Stimulated activated CD4-positive, alpha-beta T cell treated with anti-CD3 and anti-CD28 coated beads, Interleukin-4, amount 100 ng/mL, for 4 hours (primary cell): ENCODE data around the gene CD81.
"Not testable (repeated sequence)": the region's sequence is repeated elsewhere in the genome, so short reads cannot be mapped to it uniquely, and the experiment has no call there.

Experiments
- DNase-seq, 2 experiments: peaks; one replicate each; pipeline ENCODE4 v3.0.0-alpha.2; 2020

The CD81 gene, protein sequence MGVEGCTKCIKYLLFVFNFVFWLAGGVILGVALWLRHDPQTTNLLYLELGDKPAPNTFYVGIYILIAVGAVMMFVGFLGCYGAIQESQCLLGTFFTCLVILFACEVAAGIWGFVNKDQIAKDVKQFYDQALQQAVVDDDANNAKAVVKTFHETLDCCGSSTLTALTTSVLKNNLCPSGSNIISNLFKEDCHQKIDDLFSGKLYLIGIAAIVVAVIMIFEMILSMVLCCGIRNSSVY

DNA sequence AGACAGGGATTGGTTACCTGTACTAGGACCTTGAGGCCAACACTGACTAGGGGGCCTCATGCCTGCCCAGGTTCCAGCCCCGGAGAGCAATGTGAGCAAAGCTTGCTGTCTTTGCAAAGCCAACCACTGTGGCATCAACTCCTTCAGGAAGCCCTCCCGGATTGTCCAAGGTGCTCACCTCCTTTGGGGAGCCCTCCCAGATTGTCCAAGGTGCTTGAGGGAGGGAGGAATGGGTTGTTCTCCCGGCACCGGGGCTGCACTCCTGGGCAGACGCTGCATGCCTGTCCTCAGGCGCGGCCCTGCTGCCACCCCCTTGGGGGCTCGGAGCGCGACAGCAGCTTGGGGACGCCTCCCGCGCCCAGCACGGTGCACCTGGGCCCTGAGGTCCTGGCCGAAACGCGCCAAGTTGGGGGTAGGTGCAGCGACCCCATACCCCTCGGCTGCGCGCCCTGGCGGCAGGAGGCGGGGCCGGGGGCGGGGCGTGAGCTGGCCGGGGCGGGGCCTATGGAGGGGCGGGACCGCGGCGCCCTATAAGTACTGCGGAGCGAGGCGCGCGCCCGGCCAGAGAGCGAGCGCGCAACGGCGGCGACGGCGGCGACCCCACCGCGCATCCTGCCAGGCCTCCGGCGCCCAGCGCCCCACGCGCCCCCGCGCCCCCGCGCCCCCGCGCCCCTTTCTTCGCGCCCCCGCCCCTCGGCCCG, at the start of gene CD81:
CD81 (plus strand) TSS at position 560 of the 701 bp plus-strand sequence. CDS start 240 bp downstream, outside the sequence.
- DNase-seq = peak; percentile 53 to 71

GRCh38 chr11:2328021-2328420, 49.1 kb upstream of the CD81 start:
- no peak for DNase-seq

GRCh38 chr11:2328656-2329354, 48.3 kb upstream of the CD81 start:
- no peak for DNase-seq

DNA sequence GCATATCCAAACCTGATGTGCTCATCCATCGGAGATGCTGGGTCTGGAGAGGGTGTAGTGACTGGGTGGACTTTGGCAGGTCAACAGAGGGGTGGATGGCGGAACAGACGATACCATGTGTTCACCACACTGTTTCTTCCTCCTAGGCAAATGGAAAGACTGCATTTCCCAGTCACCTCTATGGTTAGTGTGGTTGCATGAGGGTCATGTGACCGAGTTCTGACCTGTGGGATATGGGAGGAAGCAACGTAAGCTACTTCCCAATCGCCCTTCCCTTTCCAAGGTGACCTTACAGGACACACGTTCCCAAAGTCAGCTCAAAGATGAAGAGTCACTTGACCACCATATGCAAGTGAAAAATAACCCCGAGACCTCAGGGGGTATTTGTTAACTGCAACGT, 47.6 kb upstream of the CD81 start:
- DNase-seq = no peak

DNA sequence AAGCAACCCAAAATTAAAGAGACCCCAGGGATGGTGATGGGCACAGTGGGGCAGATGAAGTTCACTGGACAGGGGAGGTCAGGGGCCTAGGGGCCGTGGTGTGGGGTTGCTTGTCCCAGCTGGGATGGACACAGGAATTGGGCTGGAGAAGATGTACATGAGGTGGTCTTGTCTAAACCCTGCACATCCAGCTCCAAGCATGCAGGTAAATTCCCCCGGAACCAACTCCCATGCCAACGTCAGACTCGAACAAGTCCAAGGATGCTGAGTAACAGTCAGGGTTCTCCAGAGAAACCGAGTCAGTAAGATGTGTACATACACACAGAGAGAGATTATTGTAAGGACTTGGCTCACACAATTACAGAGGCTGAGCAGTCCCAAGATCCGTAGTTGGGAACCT, 46.4 kb upstream of the CD81 start:
- DNase-seq = no peak

- no peak for DNase-seq
Observed at GRCh38 chr11:2331404-2331803, 45.7 kb upstream of the CD81 start.

DNA sequence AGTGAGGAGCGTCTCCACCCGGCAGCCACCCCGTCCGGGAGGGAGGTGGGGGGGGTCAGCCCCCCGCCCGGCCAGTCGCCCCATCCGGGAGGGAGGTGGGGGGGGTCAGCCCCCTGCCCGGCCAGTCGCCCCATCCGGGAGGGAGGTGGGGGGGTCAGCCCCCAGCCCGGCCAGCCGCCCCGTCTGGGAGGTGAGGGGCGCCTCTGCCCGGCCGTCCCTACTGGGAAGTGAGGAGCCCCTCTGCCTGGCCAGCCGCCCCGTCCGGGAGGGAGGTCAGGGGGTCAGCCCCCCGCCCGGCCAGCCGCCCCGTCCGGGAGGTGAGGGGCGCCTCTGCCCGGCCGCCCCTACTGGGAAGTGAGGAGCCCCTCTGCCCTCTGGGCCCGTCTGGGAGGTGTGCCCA, 44.5 kb upstream of the CD81 start:
- not testable (repeated sequence) for DNase-seq

DNA sequence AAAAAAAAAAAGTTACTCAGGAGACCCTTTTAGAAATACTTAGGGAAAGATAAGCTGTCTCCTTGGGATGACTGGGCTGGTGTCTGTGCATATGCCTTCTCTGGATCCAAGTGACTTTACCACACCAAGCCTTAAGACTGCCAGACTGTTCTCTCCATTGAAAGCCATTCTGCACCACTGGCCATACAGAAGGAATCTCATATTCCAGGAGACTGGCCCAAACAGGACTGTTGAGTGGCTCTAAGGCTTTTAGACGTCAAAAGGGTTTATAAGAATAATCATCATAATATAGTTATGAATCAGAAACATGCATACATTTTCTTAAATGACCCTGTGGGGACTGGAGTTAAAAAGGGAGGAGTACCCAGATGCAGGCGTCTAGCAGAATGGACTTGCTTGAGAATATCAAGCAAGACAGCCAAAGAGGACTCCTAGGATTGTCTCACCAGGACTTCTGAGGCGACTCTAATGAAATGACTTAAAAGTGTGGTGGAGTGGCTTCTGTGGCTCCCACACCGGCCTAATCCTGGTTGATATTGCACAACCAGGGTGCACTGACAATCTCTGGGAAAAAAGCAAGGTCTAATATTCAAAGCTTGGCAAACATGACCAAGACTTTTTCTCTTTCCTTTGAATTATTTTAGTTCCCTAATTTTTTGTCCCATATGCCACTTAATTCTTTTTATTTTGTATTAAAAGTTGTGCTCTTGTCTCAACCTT, 43.5 kb upstream of the CD81 start:
- not testable (repeated sequence) for DNase-seq

DNA sequence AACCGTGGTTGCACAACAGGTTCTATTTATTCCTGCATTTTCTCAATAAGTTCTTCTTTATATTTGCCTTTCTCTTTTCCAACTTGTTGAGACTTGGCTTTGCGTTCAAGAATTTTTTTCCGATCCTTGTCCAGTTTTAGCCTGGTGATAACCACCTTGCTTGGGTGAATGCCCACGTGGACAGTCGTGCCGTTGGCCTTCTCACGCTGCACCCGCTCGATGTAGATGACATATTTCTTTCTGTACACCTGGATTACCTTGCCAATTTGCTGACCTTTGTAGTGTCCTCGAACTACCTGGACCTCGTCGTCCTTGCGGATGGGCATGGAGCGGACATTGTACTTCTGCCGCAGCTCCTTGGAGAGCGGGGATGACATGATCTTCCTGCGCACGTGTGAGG, 41.8 kb upstream of the CD81 start:
- DNase-seq = not testable (repeated sequence)

DNA sequence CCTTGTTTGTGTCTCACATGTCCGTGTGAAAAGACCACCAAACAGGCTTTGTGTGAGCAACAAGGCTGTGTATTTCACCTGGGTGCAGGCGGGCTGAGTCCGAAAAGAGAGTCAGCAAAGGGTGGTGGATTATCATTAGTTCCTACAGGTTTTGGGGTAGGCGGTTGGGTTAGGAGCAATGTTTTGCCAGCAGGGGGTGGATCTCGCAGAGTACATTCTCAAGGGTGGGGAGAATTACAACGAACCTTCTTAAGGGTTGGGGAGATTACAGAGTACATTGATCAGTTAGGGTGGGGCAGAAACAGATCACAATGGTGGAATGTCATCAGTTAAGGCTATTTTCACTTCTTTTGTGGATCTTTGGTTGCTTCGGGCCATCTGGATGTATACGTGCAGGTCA, 38.4 kb upstream of the CD81 start:
- not testable (repeated sequence) for DNase-seq

GRCh38 chr11:2342557-2342956, 34.6 kb upstream of the CD81 start:
- no peak for DNase-seq

DNA sequence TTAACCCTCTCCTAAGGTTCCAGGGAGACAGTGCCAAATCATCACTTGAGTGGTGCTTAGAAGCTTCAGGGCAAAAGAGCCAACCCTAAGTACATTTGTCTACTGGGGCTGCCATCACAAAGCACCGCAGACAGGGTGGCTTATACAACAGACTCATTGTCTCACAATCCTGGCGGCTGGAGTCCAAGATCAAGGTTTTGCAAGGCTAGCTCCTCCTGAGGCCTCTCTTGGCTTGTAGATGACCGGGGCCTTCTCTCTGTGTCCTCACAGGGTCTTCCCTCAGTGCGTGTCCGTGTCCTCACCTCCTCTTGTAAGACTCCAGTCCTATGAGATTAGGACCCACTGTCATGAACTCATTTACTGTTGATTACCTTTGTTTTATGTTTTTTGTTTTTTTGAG, 34.1 kb upstream of the CD81 start:
- no peak for DNase-seq

DNA sequence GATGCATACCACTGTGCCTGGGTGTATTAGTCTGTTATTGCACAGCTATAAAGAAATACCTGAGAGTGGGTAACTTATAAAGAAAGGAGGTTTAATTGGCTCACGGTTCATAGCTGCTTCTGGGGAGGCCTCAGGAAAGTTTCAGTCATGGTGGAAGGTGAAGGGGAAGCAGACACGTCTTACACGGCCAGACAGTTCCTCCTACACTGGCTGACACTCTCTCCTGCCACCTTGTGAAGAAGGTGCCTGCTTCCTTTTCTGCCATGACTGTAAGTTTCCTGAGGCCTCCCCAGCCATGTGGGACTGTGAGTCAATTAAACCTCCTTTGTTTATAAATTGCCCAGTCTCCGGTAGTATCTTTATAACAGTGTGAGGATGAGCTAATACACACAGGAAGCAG, 33.6 kb upstream of the CD81 start:
- no peak for DNase-seq

GRCh38 chr11:2345050-2345449, 32.1 kb upstream of the CD81 start:
- DNase-seq = no peak

DNA sequence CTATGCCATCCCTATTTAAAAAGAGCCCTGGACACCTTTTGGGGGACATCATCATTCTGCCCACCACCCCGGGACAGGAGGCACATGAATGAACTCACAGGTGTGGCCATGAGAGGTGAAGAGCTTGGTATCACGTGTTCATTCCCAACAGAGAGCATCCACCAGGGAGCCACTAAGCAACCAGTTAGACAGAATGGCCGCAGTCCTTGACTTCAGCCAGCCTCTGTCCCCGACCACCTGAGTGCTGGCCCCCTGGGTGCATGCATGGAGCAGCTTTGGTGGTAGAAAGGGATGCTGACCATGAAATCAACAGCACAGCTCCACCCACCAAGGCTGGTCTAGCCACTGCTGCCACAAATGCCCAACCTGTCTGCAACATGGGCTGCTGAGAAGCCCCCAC, 31.1 kb upstream of the CD81 start:
- DNase-seq = no peak

GRCh38 chr11:2346586-2347307, 30.4 kb upstream of the CD81 start:
- no peak for DNase-seq

DNA sequence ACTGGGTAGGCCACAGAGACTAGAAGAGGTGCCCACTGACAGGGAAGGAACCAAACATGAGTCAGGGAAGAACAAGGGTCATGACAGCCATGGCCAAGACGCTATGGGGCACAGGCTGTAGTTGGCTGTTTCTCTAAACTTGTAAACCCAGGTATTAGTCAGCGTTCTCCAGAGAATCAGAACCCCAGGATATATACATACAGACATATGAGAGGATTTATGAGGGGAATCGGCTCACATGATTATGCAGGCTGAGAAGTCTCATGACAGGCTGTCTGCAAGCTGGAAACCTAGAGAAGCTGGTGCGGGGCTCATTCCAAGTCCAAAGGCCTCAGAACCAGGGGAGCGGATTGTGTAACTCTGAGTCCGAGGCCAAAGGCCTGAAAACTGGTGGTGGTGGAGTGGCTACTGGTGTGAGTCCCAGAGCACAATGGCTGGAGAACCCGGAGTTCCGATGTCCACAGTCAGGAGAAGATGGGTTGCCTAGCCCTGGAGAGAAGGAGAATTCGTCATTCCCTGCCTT, 29.7 kb upstream of the CD81 start:
- no peak for DNase-seq

GRCh38 chr11:2348986-2349385, 28.1 kb upstream of the CD81 start:
- no peak for DNase-seq

- DNase-seq = no peak
Observed at GRCh38 chr11:2351701-2352100, 25.4 kb upstream of the CD81 start.

DNA sequence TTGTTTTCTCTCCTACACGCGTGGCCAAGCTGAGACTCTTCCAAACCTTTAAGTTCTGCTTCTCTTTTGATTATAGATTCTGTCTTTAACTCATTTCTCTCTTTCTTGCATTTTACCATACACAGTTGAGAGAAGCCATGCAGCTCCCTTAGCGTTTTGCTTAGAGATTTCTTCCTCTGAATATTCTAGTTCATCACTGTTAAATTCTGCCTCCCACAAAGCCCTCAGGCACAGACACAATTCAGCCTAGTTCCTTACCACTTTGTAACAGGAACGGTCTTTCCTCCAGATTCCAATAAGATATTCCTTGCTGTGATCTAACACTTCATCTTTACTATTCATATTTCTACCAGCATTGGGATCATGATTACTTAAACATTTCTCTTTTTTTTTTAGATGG, 24.7 kb upstream of the CD81 start:
- no peak for DNase-seq

DNA sequence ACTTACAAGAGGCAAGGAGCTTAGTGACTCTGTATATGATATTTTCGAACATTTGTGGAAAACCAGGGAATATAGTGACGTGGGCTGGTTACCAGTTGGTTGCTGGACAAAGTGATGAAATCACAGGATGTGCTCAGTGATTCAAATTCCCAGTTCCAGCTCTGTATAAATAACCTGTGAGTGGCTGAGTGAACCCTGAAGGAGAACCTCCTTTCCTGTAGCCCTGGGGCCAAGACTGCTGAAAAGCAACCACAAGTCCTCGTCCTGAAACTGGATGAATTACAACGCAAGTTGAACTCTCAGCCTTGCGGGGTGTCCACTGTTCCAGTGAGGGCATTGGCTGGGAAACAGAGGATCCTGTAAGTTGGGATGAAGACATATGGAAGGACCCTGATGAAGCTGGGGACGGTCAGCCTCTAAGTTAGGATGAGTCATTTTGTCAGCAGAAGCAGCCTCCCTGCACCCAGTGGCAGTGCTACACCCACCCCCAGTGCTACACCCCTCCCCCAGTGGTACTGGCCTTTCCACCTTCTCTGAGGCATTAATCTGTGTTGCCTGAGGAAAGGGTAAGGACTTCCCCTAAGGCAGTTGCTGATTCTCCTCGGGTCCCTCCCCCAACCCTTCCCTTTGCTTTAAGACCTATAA, 22.0 kb upstream of the CD81 start:
- DNase-seq = no peak

- no peak for DNase-seq
Observed at GRCh38 chr11:2357246-2357645, 19.9 kb upstream of the CD81 start.
